HG03139 (cell line): ENCODE measurements around the gene CD244.
"Not testable (repeated sequence)": the region's sequence is repeated elsewhere in the genome, so short reads cannot be mapped to it uniquely, and the experiment has no call there.

ENCODE experiments used
- ATAC-seq: cut with Tn5 transposase; IDR thresholded peaks from one replicate; pipeline ENCODE4 v1.9.1; 2021; ENCODE audit not compliant: unreplicated experiment

The CD244 gene

GRCh38 chr1:160789051-160789701 lies 73.5 kb downstream of the CD244 start:
- no peak for ATAC-seq

GRCh38 chr1:160782988-160783765 lies 79.5 kb downstream of the CD244 start:
- not testable (repeated sequence) for ATAC-seq

GRCh38 chr1:160781914-160782689 lies 80.6 kb downstream of the CD244 start:
- ATAC-seq: peak; percentile 79

- no peak for ATAC-seq
Measured at GRCh38 chr1:160781186-160781766, 81.4 kb downstream of the CD244 start.

- no peak for ATAC-seq
Measured at GRCh38 chr1:160780398-160780755, 82.3 kb downstream of the CD244 start.
